GM12873 (cell line): ENCODE data around the gene UNC93B1.

Experiments used
- CTCF ChIP-seq: IDR thresholded peaks from 2 replicates; pipeline ENCODE4 v1.5.1; 2012; ENCODE audit warnings: low read depth, mild to moderate bottlenecking, moderate library complexity, low read length, control low read depth; ENCODE audit not compliant: insufficient read depth; ENCODE audit errors: missing control alignments

The UNC93B1 gene

GRCh38 chr11:68032997-68033707 lies 29.3 kb upstream of the UNC93B1 start:
- no peak for TF ChIP-seq CTCF

GRCh38 chr11:68032003-68032402 lies 28.1 kb upstream of the UNC93B1 start:
- no peak for TF ChIP-seq CTCF

- TF ChIP-seq CTCF = no peak
These were observed 27.2 kb upstream of the UNC93B1 start for GRCh38 chr11:68031144-68031464.

- TF ChIP-seq CTCF = no peak
These were observed 26.6 kb upstream of the UNC93B1 start, which contains the start of gene NDUFS8 for GRCh38 chr11:68030318-68031143. TSS of gene NDUFS8 (plus strand) at chr11:68030681. CDS start at chr11:68032152, 1,471 bp downstream.

GRCh38 chr11:68028802-68029545 lies 25.1 kb upstream of the UNC93B1 start:
- TF ChIP-seq CTCF = no peak

GRCh38 chr11:68027667-68028066 lies 23.8 kb upstream of the UNC93B1 start:
- no peak for TF ChIP-seq CTCF
